Lower lobe of right lung (tissue), 2 donors: ENCODE measurements around the gene LRRC43. TPM values are rescaled to one million over a fixed set of nuclear protein-coding genes. Genes with fewer than 3 reads are reported as not detected.
A peak's percentile ranks its signal among the peaks of the same experiment; 100 is the strongest.

Experiments used
- ATAC-seq, 2 donors: fragments of 200-7000 bp; cut with Tn5 transposase; one replicate each; pipeline ENCODE4 v1.9.1; 2020 to 2022; ENCODE audit warnings: mild to moderate bottlenecking in 2 of 2, moderate library complexity in 2 of 2
- DNase-seq: peaks from one replicate; pipeline ENCODE4 v3.0.0-alpha.2; 2020
- H3K27ac ChIP-seq: fragments of 200-600 bp; one replicate; pipeline ENCODE4 v1.8.0; 2022
- H3K27me3 ChIP-seq: fragments of 200-600 bp; one replicate; pipeline ENCODE4 v1.8.0; 2022; ENCODE audit warnings: low read depth
- H3K36me3 ChIP-seq: fragments of 200-600 bp; one replicate; pipeline ENCODE4 v1.8.0; 2022; ENCODE audit warnings: mild to moderate bottlenecking
- H3K4me1 ChIP-seq: fragments of 200-600 bp; one replicate; pipeline ENCODE4 v1.8.0; 2022
- H3K4me3 ChIP-seq: fragments of 200-600 bp; one replicate; pipeline ENCODE4 v1.8.0; 2022; ENCODE audit warnings: mild to moderate bottlenecking
- H3K9me3 ChIP-seq: fragments of 200-600 bp; one replicate; pipeline ENCODE4 v1.8.0; 2022
- intact Hi-C: fragments of 100-400 bp; cut with DNase I; formaldehyde crosslinking; loops from one replicate; pipeline ENCODE4 v1.11.0; 2022
- long read RNA-seq: library from polyadenylated mRNA; unstranded; transcript quantifications from one replicate; pipeline ENCODE4 v2.0.0, GENCODE V29; 2021
- total RNA-seq: library from RNA; stranded (reverse); fragmentation: NEBNext Ultra II Directional; extraction: Animal tissue kit (Norgen Biotek cat#: 25700); gene quantifications from one replicate; pipeline ENCODE4 v1.2.1, GENCODE V29; 2021
- TF ChIP-seq, protein P1 (sequence below): fragments of 200-600 bp; IDR thresholded peaks from one replicate; pipeline ENCODE4 v1.8.0; 2022; ENCODE audit warnings: antibody characterized with exemption, mild to moderate bottlenecking
- donor health status: DM: no; HTN: yes; CAD: no; lungs with severe emphysema.

LRRC43 gene
- 4.2 TPM for total RNA-seq
- long read RNA-seq, partial matches to known transcripts, result 3 of 7 reads
- long read RNA-seq, other reads (novel, unspliced or antisense), result 4 of 7 reads

GRCh38 chr12:122182887-122183587 lies at the start of gene LRRC43:
LRRC43 (plus strand) TSS chr12:122183123; CDS start chr12:122183145, 22 bp downstream.
- DNase-seq (peak; percentile 67), ATAC-seq (peak; percentile 82 to 86)
- TF ChIP-seq, protein P1, sequence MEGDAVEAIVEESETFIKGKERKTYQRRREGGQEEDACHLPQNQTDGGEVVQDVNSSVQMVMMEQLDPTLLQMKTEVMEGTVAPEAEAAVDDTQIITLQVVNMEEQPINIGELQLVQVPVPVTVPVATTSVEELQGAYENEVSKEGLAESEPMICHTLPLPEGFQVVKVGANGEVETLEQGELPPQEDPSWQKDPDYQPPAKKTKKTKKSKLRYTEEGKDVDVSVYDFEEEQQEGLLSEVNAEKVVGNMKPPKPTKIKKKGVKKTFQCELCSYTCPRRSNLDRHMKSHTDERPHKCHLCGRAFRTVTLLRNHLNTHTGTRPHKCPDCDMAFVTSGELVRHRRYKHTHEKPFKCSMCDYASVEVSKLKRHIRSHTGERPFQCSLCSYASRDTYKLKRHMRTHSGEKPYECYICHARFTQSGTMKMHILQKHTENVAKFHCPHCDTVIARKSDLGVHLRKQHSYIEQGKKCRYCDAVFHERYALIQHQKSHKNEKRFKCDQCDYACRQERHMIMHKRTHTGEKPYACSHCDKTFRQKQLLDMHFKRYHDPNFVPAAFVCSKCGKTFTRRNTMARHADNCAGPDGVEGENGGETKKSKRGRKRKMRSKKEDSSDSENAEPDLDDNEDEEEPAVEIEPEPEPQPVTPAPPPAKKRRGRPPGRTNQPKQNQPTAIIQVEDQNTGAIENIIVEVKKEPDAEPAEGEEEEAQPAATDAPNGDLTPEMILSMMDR, result no peak
- intact Hi-C loops, result no loop called here
- Histone ChIP-seq H3K27ac (no peak within 1 kb of the TSS), H3K9me3 (no peaks in the 10 kb centered on the region), H3K27me3 (peaks cover 12% of the 10 kb centered on the region), H3K4me3 (peak within 1 kb of the TSS; percentile 60), H3K4me1 (peaks cover 11% of the 10 kb centered on the region), H3K36me3 (no peaks in the 10 kb centered on the region)

GRCh38 chr12:122133192-122133950 lies 49.6 kb upstream of the LRRC43 start:
- no peak overlapping the region for H3K4me3 ChIP-seq
- ATAC-seq, result no peak
- intact Hi-C loops, result no loop called here
- H3K9me3 ChIP-seq, result no peaks in the 10 kb centered on the region
- TF ChIP-seq, protein P1, result no peak
- H3K27ac ChIP-seq, result no peak overlapping the region
- DNase-seq, result no peak
- no peaks in the 10 kb centered on the region for H3K27me3 ChIP-seq
- peaks cover 98% of the 10 kb centered on the region for H3K36me3 ChIP-seq
- H3K4me1 ChIP-seq, result no peaks in the 10 kb centered on the region

DNA sequence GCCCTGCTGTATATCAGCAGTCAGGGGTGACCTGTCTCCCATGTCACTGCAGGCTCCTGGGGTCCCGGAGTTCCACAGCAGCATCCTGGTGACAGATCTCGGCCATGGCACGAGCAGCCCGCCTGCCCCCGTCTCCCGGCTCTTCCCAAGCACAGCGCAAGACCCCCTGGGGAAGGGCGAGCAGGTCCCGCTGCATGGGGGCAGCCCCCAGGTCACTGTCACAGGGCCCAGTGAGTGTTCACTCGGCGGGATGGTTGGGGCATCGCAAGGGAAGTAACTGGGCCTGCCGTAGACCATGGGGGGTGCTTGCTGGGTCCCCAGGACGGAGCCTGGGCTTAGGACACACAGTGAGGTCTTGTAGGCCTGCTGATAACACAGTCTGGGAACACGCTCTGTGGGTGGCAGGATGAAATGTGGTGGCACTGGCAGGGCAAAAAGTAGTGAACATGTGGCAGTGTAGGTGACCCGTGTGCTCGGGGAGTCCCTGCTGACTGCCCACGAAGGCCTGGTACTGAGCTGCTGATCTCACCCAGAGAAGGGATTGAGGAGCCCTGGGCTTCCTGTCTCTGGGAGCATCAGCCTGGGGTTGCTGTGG lies 47.4 kb upstream of the LRRC43 start:
- Histone ChIP-seq H3K9me3 (no peaks in the 10 kb centered on the region), H3K4me1 (no peaks in the 10 kb centered on the region), H3K27me3 (no peaks in the 10 kb centered on the region), H3K27ac (no peak overlapping the region), H3K4me3 (no peak overlapping the region), H3K36me3 (peaks cover 96% of the 10 kb centered on the region)
- TF ChIP-seq, protein P1, result no peak
- intact Hi-C loops, result no loop called here
- ATAC-seq (no peak), DNase-seq (no peak)

DNA sequence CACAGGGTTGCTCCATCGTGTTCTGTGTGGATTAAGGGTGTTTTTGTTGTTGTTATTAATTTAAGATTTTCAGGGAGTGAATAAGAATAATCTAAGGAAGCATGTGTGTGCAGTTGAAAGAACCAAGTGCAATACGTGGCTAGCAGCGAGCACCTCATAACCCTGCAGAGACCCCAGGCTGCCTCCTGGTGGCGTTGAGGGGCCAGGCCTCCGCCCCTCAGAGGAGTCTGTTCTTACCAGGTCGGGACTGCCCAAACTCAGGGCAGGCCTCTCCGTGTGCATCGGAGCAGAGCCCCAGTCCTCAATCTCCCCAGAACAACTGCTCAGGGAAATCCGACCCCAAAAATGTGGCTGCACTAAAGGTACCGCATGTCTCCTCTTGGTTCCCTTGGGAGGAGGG lies 45.7 kb upstream of the LRRC43 start:
- Histone ChIP-seq H3K36me3 (peaks cover 96% of the 10 kb centered on the region), H3K9me3 (no peaks in the 10 kb centered on the region), H3K27me3 (no peaks in the 10 kb centered on the region), H3K4me3 (no peak overlapping the region), H3K4me1 (no peaks in the 10 kb centered on the region), H3K27ac (no peak overlapping the region)
- DNase-seq (no peak), ATAC-seq (no peak)
- intact Hi-C loops, result no loop called here
- TF ChIP-seq, protein P1, result no peak

- Histone ChIP-seq H3K9me3 (no peaks in the 10 kb centered on the region), H3K27ac (no peak overlapping the region), H3K4me3 (no peak overlapping the region), H3K36me3 (peaks cover 96% of the 10 kb centered on the region), H3K27me3 (no peaks in the 10 kb centered on the region), H3K4me1 (no peaks in the 10 kb centered on the region)
- no peak for ATAC-seq
- DNase-seq, result no peak
- TF ChIP-seq, protein P1, result no peak
- intact Hi-C loops, result no loop called here
Measured at GRCh38 chr12:122137681-122138080, 45.2 kb upstream of the LRRC43 start.
